VCaP (cell line): ENCODE data around the gene PRPF18.
A peak's percentile ranks its signal among the peaks of the same experiment; 100 is the strongest.

ENCODE experiments used
- H3K27ac ChIP-seq: fragments of 450-650 bp; 2 replicates; pipeline ENCODE4 v1.5.1; 2017
- TF ChIP-seq, protein P1 (sequence below): fragments of 450-650 bp; conservative IDR thresholded peaks from 2 replicates; pipeline ENCODE4 v1.5.1; 2017; ENCODE audit warnings: mild to moderate bottlenecking, moderate library complexity

Gene PRPF18

DNA sequence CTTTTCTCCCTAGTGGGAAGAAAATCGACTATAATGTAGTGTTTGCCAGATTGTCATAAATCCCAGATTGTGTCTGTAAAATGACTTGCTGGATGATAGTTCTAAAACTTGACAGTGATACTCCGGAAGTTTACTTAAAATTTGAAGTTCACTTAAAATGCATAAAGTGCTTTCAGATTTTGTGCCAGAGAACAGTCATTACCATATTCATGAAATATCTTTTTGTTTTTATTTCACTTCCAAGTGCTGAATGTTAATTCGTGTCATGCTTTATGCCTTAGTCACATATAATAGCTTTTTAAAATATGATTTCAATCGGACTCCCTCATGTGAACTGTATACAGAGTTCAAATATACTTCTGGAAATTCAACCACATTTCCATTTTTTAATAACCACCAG is 30.4 kb downstream of the PRPF18 start:
- H3K27ac ChIP-seq: no peak overlapping the region
- TF ChIP-seq, protein P1, sequence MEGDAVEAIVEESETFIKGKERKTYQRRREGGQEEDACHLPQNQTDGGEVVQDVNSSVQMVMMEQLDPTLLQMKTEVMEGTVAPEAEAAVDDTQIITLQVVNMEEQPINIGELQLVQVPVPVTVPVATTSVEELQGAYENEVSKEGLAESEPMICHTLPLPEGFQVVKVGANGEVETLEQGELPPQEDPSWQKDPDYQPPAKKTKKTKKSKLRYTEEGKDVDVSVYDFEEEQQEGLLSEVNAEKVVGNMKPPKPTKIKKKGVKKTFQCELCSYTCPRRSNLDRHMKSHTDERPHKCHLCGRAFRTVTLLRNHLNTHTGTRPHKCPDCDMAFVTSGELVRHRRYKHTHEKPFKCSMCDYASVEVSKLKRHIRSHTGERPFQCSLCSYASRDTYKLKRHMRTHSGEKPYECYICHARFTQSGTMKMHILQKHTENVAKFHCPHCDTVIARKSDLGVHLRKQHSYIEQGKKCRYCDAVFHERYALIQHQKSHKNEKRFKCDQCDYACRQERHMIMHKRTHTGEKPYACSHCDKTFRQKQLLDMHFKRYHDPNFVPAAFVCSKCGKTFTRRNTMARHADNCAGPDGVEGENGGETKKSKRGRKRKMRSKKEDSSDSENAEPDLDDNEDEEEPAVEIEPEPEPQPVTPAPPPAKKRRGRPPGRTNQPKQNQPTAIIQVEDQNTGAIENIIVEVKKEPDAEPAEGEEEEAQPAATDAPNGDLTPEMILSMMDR: no peak

DNA sequence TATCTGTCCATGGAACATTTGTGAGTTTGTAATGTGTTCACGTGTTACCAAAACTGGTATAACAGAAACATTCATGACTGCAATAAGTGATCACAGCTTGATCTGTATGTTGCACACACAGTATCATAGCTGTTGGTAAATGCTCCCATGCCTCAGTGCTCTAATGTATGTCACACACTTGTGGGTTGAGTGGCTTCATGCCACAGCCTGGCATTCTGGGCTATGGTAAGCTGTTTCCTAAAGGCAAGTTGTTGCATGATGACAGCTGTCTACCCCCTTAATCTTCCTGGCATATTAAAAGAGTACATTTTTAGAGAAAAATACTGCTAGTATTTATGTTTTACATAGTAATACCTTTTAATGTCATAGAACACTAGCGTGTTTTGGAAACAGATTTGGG is 35.2 kb downstream of the PRPF18 start:
- H3K27ac ChIP-seq: no peak overlapping the region
- TF ChIP-seq, protein P1: no peak

DNA sequence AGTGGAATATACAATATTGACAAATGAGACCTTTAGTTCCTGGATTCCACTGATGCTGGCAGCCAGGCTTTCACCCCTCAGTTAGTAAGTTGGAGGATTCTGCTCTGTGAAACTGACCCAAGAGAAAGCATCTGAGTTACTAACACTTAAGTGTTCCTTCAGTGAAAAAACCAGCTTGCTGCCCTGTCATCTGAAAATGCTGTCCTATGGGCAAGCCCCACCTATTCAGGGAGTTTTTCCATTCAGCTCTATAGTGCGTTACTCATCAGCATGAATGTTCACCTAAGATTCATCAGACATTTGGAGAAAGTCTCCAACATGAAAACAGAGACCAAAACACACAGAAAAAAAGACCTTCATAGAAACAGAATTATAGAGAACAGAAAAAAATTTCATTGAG is 37.9 kb downstream of the PRPF18 start:
- TF ChIP-seq, protein P1: no peak

DNA sequence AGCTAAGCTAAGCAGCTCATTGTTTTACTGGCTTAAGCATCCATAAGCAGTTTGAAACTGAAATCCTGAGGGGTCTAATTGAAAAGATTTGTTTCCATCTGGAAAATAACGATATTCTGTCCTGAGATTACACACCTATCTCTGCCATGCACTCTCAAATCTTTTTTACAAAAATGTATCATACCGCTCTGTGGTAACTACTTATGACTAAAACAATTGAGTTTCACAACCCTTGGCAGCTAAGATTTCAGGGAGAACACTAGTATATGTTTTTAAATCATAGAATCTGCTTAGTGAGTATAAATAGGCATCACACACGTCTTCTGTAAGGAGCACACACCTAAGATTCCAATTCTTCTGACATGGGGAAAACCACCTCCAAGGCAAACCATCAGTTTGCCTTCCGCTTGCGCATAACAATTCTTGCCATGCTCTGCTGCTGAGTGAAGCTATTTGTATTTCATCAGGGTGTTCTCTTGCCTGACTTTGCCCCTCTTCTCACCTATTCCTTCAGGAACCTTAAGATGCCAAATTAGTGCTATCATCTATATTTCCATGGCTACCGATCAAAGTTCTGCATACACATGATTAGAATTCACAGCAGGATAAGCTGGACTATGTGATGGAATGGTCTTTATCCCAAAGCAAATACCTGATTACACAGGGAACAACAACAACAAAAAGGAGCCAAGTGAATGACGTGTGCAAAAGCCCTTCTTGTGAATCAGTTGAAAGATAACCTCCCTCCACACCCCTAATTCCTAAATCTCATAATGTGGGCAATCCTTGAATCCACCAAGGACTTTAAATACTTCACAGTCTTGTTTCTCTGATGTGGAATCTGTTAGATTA is 40.9 kb downstream of the PRPF18 start:
- H3K27ac ChIP-seq: peak overlapping the region; percentile 83
- TF ChIP-seq, protein P1: no peak

More for the DNA sequence above, 37.9 kb downstream of the PRPF18 start:
- no peak overlapping the region for H3K27ac ChIP-seq

DNA sequence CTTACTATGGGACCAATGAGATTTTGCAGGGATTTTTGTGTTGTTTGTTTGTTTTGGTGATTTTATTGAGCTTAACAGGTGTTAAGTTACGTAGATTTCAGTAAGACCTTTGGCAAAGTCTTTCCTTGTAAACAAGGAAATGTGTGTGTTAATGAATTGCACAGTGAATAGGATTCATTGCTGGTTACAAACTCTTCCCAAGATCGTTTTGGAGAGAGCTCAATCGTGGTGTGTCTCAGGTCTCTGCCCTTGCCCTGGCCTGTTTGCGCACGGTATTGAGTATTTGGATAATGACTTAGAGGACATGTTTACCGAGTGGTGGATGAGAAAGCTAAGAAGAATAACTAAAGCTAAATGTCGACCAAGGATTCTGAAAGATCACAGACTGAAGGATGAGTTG is 41.9 kb downstream of the PRPF18 start:
- peak overlapping the region; percentile 83 for H3K27ac ChIP-seq
- TF ChIP-seq, protein P1: no peak

DNA sequence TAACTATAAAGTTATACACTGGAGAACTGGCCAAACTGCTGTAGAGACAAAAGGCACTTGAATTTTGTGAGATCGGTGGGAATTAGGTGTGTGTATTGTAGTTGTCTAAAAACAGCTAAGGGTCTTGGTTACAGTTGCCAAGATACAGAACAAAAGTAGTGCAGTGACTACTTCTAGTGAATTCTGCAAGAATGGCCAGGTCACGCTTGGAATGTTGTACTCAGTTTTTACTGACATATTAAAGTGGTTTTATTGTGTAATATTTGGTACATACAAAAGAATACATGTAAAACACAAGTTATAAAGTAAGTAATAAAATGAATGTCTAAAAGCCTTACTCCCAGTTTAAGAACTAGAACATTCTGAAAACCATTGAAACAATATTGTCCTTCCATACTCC is 42.4 kb downstream of the PRPF18 start:
- peak overlapping the region; percentile 83 for H3K27ac ChIP-seq
- TF ChIP-seq, protein P1: no peak

DNA sequence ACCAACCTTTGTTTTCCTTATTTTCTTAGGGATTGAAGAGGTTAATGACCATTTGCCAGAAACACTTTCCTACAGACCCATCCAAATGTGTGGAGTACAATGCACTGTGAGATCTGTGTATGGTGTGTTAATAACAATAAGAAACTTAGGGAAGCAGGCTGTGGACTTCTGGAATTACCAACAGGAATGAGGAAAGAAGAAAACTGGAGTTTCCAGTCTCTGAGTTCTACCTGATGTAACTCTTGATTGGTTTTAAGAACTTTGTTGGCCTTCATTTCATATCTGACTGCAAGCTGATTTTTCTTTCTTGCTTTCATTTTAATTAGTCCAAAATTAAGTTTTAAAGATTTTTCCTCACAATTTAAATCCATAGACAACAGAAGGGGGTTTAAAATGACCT is 43.5 kb downstream of the PRPF18 start:
- H3K27ac ChIP-seq: peak overlapping the region; percentile 83
- TF ChIP-seq, protein P1: no peak
